ENCODE data around the gene ITIH1. TPM values are rescaled to one million over a fixed set of nuclear protein-coding genes. Genes with fewer than 3 reads are reported as not detected.

The ITIH1 gene
- total RNA-seq, 2 donors from 2014 or later: 4.4 TPM; not detected in 1

DNA sequence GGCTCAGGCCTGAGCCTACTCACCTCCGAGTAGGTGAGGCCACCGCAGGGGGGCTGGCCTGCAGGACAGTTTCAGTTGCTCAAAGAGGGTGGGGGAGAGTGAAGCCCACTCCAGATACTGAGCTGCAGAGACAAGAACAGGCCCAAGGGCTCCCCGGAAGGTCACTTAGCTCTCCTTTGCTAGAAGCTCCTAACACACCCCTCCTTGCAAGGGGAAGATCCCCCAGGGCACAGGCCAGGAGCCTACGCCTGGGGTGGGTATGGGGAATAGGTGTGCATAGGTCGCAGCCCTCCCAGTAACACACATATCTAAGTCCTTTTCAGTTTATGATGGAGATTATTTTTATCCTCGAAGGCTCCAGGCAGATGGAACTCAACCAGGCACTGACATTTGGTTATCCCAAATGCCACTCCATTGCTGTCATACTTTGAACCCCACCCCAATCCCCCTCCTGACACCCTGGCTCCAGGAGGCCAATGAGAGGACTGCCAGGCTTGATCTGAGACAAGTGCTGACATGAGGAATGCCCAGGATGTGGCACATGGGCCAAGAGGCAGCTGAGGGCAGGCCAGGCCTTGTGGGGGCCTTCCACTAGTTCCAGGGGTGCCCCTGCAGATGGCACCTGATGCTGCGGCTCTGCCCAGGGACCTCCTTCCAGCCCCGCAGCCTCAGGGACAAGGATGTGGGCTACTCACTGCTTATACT, 58.5 kb downstream of the ITIH1 start:
- Histone ChIP-seq H3K36me3 (replicated peaks in 1 of 2; ENCODE audit: insufficient read depth in 1 of 2, low read depth in 2 of 2) (no peaks in the 10 kb centered on the region), H3K9me3 (no peaks in the 10 kb centered on the region), H3K27ac (no peak overlapping the region), H3K4me1 (peaks cover 21% of the 10 kb centered on the region), H3K27me3 (no peaks in the 10 kb centered on the region), H3K4me3 (no peak overlapping the region)
- no peak for DNase-seq
- no peak for ATAC-seq
- TF ChIP-seq POLR2A (IDR thresholded peaks at IDR 0.05): no peak
- TF ChIP-seq, protein P1, sequence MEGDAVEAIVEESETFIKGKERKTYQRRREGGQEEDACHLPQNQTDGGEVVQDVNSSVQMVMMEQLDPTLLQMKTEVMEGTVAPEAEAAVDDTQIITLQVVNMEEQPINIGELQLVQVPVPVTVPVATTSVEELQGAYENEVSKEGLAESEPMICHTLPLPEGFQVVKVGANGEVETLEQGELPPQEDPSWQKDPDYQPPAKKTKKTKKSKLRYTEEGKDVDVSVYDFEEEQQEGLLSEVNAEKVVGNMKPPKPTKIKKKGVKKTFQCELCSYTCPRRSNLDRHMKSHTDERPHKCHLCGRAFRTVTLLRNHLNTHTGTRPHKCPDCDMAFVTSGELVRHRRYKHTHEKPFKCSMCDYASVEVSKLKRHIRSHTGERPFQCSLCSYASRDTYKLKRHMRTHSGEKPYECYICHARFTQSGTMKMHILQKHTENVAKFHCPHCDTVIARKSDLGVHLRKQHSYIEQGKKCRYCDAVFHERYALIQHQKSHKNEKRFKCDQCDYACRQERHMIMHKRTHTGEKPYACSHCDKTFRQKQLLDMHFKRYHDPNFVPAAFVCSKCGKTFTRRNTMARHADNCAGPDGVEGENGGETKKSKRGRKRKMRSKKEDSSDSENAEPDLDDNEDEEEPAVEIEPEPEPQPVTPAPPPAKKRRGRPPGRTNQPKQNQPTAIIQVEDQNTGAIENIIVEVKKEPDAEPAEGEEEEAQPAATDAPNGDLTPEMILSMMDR (IDR thresholded peaks at IDR 0.05): no peak
- 80 to 89% methylated on average over 8 of the region's 8 CpGs for WGBS, 2 donors
- intact Hi-C loops (cut with DNase I): no loop called here

DNA sequence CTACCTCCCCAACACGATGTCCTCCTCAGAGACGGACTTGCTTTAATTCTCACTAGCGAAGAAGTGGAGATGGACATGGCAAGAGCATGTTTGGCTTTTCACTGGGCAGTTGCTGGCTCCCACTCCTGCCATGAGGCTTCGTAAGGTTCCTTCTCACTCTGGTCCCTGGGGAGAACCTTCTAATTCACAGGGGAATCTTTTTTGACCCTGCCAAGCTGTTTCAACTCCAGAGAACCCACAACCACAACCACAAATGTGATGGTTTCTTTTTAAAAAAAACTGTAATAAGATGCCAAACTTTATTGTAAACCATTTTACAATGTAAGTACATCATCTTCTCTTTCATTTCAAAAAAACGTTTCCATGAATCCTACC, 59.1 kb downstream of the ITIH1 start:
- no peak overlapping the region for H3K4me3 ChIP-seq
- no peak for TF ChIP-seq POLR2A (IDR thresholded peaks at IDR 0.05)
- TF ChIP-seq, protein P1 (IDR thresholded peaks at IDR 0.05): no peak
- H3K4me1 ChIP-seq: peaks cover 16% of the 10 kb centered on the region
- H3K9me3 ChIP-seq: no peaks in the 10 kb centered on the region
- 90 to 93% methylated on average over 5 of the region's 5 CpGs for WGBS, 2 donors
- intact Hi-C loops (cut with DNase I): no loop called here
- no peaks in the 10 kb centered on the region for H3K27me3 ChIP-seq
- H3K27ac ChIP-seq: no peak overlapping the region
- no peaks in the 10 kb centered on the region for H3K36me3 ChIP-seq (replicated peaks in 1 of 2; ENCODE audit: insufficient read depth in 1 of 2, low read depth in 2 of 2)
- ATAC-seq (no peak), DNase-seq (no peak)

DNA sequence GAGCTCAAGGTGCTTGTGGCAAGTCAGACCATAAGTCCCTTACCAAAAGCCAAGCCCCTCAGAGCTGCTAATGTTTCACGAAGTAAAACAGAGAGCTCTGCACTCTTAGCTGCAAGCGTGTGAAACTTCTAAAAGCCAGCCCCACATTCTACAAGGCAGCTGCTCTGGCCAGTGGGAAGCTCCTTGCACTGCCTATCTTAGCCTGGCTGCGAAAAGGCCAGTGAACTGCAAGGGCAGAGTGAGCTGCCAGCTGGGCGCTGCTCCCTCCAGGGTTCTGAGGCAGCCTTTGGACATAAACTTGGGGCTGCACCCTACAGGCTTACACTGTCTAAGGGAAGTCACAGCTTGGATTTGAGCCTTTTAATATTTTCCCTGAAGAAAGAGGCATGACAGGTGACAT, 59.6 kb downstream of the ITIH1 start:
- DNase-seq (no peak), ATAC-seq (no peak)

DNA sequence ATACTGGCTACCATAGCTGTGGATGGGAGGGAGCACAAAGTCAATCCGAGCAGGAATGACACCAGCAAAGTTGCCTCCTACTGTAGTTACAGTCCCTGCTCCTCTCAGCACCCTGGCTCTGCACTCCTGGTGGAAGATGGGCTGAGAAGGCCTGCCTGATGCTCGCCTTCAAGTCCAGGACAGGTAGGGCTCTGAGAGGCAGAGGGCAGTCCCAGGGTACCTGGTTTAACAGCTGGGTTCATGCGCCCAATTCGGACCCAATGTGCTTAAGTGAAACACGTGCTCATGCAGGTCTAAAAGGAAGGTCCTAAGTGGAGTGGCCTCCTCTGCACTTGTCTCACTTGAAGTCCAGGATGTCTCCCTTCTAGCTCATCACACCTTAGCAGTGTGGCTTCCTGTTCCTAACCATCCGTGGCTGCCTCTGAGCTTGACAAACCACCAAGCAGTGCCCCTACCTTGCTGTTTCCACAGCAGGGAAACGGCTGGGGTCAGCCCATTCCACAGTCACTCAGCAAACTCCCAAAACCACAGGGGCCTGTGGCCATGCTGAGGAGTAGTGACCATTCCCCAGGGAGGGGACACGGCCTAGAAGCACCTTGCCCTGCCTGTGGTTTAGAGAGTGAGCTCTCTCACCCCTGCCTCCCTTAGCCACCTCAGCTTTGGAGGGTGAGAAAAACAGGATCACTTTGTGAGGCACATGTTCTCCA, 61.3 kb downstream of the ITIH1 start:
- WGBS, 2 donors: 91 to 100% methylated on average over 2 to 8 of the region's 8 CpGs
- ATAC-seq: no peak

More for the DNA sequence above, 59.6 kb downstream of the ITIH1 start:
- intact Hi-C loops (cut with DNase I): no loop called here
- WGBS, 2 donors: 91 to 95% methylated on average over 4 of the region's 4 CpGs
- Histone ChIP-seq H3K4me3 (no peak overlapping the region), H3K27me3 (no peaks in the 10 kb centered on the region), H3K27ac (no peak overlapping the region), H3K4me1 (peaks cover 10% of the 10 kb centered on the region), H3K36me3 (replicated peaks in 1 of 2; ENCODE audit: insufficient read depth in 1 of 2, low read depth in 2 of 2) (peaks cover 0 to 3% of the 10 kb centered on the region in 2 donors), H3K9me3 (no peaks in the 10 kb centered on the region)
- TF ChIP-seq POLR2A (IDR thresholded peaks at IDR 0.05): no peak
- TF ChIP-seq, protein P1 (IDR thresholded peaks at IDR 0.05): no peak

More for the DNA sequence above, 61.3 kb downstream of the ITIH1 start:
- Histone ChIP-seq H3K4me3 (no peak overlapping the region), H3K27me3 (no peaks in the 10 kb centered on the region), H3K36me3 (replicated peaks in 1 of 2; ENCODE audit: insufficient read depth in 1 of 2, low read depth in 2 of 2) (peaks cover 0 to 3% of the 10 kb centered on the region in 2 donors), H3K27ac (no peak overlapping the region), H3K4me1 (peaks cover 8% of the 10 kb centered on the region), H3K9me3 (no peaks in the 10 kb centered on the region)
- TF ChIP-seq, protein P1 (IDR thresholded peaks at IDR 0.05): no peak
- no peak for TF ChIP-seq POLR2A (IDR thresholded peaks at IDR 0.05)
- no peak for DNase-seq
- intact Hi-C loops (cut with DNase I): no loop called here

All from body of pancreas (tissue), 4 donors.